Epithelial cell of proximal tubule (primary cell): Measurements from ENCODE around the gene KCNMA1. TPM values are rescaled to one million over a fixed set of nuclear protein-coding genes. Genes with fewer than 3 reads are reported as not detected.

Experiments
- DNase-seq: peaks from one replicate; pipeline ENCODE4 v3.0.0-alpha.2; 2011; ENCODE audit warnings: low read depth
- H3K4me3 ChIP-seq: 2 replicates; pipeline ENCODE4 v1.5.1; 2011; ENCODE audit warnings: low read depth, mild to moderate bottlenecking, low read length
- total RNA-seq: library from RNA; depleted of rRNA; stranded (reverse); fragments of >200 nt; gene quantifications from 2 replicates; pipeline ENCODE4 v1.2.3, GENCODE V29; 2015
- TF ChIP-seq, protein P1 (sequence below): conservative IDR thresholded peaks from 2 replicates; pipeline ENCODE4 v1.5.1; 2012; ENCODE audit warnings: low read depth, mild to moderate bottlenecking, low read length

KCNMA1 gene
- total RNA-seq, 1 donor from 2014 or later, result 12.5 TPM

DNA sequence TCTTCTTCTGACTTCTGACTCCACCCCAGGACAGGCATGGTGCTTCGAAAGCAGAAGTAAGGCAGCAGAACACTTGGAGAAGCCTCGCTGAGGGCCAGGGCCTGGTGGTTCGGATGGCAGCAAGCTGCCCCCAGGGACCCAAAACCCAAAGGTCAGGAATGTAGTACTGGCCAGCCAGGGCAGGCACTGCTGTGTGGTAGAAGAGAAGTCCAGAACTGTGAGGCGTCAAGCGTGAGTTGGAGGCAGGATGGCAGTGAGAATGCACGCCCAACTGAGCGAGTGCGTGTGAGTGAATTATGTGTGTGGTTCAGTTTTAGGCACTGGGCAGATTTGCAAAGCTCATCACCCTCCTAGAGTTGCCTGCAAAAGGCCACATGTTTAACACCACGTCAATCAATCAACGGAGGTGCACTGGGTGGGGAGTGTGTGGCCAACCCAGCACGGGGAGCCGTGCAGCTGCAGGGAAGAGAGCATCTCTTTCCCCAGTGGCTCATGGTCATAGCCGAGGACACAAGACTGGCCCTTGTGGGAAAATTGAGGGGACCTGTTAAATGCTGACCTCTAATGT is 144.3 kb downstream of the KCNMA1 start:
- TF ChIP-seq, protein P1, sequence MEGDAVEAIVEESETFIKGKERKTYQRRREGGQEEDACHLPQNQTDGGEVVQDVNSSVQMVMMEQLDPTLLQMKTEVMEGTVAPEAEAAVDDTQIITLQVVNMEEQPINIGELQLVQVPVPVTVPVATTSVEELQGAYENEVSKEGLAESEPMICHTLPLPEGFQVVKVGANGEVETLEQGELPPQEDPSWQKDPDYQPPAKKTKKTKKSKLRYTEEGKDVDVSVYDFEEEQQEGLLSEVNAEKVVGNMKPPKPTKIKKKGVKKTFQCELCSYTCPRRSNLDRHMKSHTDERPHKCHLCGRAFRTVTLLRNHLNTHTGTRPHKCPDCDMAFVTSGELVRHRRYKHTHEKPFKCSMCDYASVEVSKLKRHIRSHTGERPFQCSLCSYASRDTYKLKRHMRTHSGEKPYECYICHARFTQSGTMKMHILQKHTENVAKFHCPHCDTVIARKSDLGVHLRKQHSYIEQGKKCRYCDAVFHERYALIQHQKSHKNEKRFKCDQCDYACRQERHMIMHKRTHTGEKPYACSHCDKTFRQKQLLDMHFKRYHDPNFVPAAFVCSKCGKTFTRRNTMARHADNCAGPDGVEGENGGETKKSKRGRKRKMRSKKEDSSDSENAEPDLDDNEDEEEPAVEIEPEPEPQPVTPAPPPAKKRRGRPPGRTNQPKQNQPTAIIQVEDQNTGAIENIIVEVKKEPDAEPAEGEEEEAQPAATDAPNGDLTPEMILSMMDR, result no peak
- no peak overlapping the region for H3K4me3 ChIP-seq
- no peak for DNase-seq

GRCh38 chr10:77492368-77492994 is 145.1 kb downstream of the KCNMA1 start:
- no peak for DNase-seq
- TF ChIP-seq, protein P1, result no peak

GRCh38 chr10:77490534-77491314 is 146.9 kb downstream of the KCNMA1 start:
- no peak for DNase-seq
- TF ChIP-seq, protein P1, result no peak

More at GRCh38 chr10:77492368-77492994, 145.1 kb downstream of the KCNMA1 start:
- no peak overlapping the region for H3K4me3 ChIP-seq

GRCh38 chr10:77486517-77486916 is 151.1 kb downstream of the KCNMA1 start:
- no peak for DNase-seq
- TF ChIP-seq, protein P1, result no peak
- no peak overlapping the region for H3K4me3 ChIP-seq

More at GRCh38 chr10:77490534-77491314, 146.9 kb downstream of the KCNMA1 start:
- H3K4me3 ChIP-seq, result no peak overlapping the region

DNA sequence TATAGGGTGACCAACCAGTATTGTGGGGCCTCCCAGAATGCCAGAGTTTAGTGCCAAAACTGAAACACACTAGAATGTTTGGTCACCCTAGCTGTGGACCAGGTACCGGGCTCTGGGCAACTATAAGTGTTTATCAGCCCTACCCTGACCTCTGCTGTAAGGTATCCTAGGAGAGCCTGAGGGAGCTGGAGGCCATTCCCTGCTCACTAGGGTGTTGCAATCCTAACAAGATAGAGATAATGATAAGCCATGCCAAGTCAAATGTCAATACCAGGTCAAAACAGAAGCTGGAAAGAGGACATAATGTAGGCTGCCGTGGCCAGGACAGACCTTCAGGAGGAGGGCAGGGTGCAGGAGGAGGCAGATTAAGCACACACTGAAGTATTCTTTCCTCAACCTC is 151.8 kb downstream of the KCNMA1 start:
- DNase-seq, result no peak
- no peak overlapping the region for H3K4me3 ChIP-seq
- TF ChIP-seq, protein P1, result no peak

DNA sequence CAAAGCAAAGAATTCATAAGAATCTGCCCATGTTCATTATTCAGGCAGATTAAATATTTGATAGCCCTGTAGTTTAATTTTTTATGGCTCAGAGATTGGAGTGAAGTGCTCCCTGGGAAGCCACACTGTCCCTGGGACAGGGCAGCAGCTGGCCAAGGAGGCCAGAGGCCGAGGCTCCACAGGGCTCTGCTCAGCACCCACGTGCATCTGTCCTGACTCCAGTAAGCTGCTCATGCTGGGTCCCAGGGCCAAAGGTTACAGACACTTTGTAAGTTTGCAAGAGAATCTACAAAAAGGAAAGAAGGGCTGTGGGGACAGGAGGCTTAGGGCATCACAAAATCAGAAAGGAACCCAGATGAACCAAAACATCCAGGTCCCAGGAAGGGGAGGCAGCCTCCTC is 155.5 kb downstream of the KCNMA1 start:
- TF ChIP-seq, protein P1, result no peak
- H3K4me3 ChIP-seq, result no peak overlapping the region
- no peak for DNase-seq

GRCh38 chr10:77479586-77479985 is 158.0 kb downstream of the KCNMA1 start:
- no peak for DNase-seq
- TF ChIP-seq, protein P1, result no peak
- H3K4me3 ChIP-seq, result no peak overlapping the region
